HepG2 (cell line): Measurements from ENCODE around the gene DNAJA1. TPM values are rescaled to one million over a fixed set of nuclear protein-coding genes. Genes with fewer than 3 reads are reported as not detected.

Experiments
- CBFB ChIP-seq: sonication (generic); formaldehyde crosslinking; IDR thresholded peaks from 2 replicates; pipeline ENCODE4 v1.4.0; 2020; ENCODE audit warnings: missing genetic modification reagents
- CHD4 ChIP-seq: fragments of 200-600 bp; sonication (generic); IDR thresholded peaks from 2 replicates; pipeline ENCODE4 v1.7.0; 2017; ENCODE audit warnings: mild to moderate bottlenecking, low read length, borderline replicate concordance
- HNRNPUL1 ChIP-seq: fragments of 200-400 bp; formaldehyde crosslinking; IDR thresholded peaks from 2 replicates; pipeline ENCODE4 v1.6.1; 2017; ENCODE audit warnings: low read depth, mild to moderate bottlenecking, low read length, moderate library complexity
- MTA3 ChIP-seq: sonication (generic); formaldehyde crosslinking; IDR thresholded peaks from 2 replicates; pipeline ENCODE4 v1.4.0; 2020; ENCODE audit warnings: missing genetic modification reagents
- TSC22D2 ChIP-seq: sonication (generic); formaldehyde crosslinking; IDR thresholded peaks from 2 replicates; pipeline ENCODE4 v1.5.1; 2020; ENCODE audit warnings: missing genetic modification reagents, mild to moderate bottlenecking, borderline replicate concordance
- YEATS4 ChIP-seq: sonication (generic); formaldehyde crosslinking; IDR thresholded peaks from 2 replicates; pipeline ENCODE4 v1.4.0; 2020; ENCODE audit warnings: missing genetic modification reagents, borderline replicate concordance
- ZNF354B ChIP-seq: sonication (generic); formaldehyde crosslinking; IDR thresholded peaks from 2 replicates; pipeline ENCODE4 v1.8.0; 2022; ENCODE audit warnings: mild to moderate bottlenecking, missing genetic modification reagents
- polyA plus RNA-seq, 8 experiments: library from polyadenylated mRNA; depleted of rRNA in 3 of 8; stranded (reverse) in 7 of 8; unstranded in 1 of 8; fragments of >200 nt; fragmentation: Illumina TruSeq in 4 of 8; extraction: Trizol in 4 of 8; gene quantifications; 2 replicates each; pipeline versions ENCODE4 v1.2.1 to v1.2.3, GENCODE V29; 2011 to 2016; ENCODE audit warnings: low read depth in 4 of 8, missing spikeins in 1 of 8, mixed read lengths in 1 of 8; ENCODE audit not compliant: insufficient read depth in 1 of 8
- total RNA-seq, 5 experiments: library from RNA; depleted of rRNA; stranded (reverse); fragments of >200 nt; fragmentation: Illumina TruSeq; extraction: Trizol; gene quantifications; 2 replicates each; pipeline ENCODE4 v1.2.3, GENCODE V29; 2016; ENCODE audit warnings: low read depth in 1 of 5
- TF ChIP-seq, protein P1 (sequence below), 2 experiments: fragments of 450-650 bp in 1 of 2; sonication (generic) in 1 of 2; formaldehyde crosslinking; IDR thresholded peaks; 2 replicates each; pipeline versions ENCODE4 v1.5.0 to v1.8.0; 2020 to 2022; ENCODE audit warnings: mild to moderate bottlenecking in 1 of 2, missing genetic modification reagents in 1 of 2
- TF ChIP-seq, protein P2 (sequence below): IDR thresholded peaks from 2 replicates; pipeline ENCODE4 v1.6.1; 2012; ENCODE audit warnings: low read length, improper control_type of control experiment
- TF ChIP-seq, protein P3 (sequence below): sonication (generic); formaldehyde crosslinking; IDR thresholded peaks from 2 replicates; pipeline ENCODE4 v1.8.0; 2022; ENCODE audit warnings: missing genetic modification reagents, mild to moderate bottlenecking, inconsistent platforms, borderline replicate concordance
- TF ChIP-seq, protein P4 (sequence below): sonication (generic); formaldehyde crosslinking; IDR thresholded peaks from 2 replicates; pipeline ENCODE4 v1.4.0; 2020; ENCODE audit warnings: missing genetic modification reagents
- TF ChIP-seq, protein P5 (sequence below): sonication (generic); formaldehyde crosslinking; IDR thresholded peaks from 2 replicates; pipeline ENCODE4 v1.8.0; 2022; ENCODE audit warnings: mild to moderate bottlenecking, missing genetic modification reagents, borderline replicate concordance
- TF ChIP-seq, protein P6 (sequence below): sonication (generic); formaldehyde crosslinking; IDR thresholded peaks from 2 replicates; pipeline ENCODE4 v1.4.0; 2020; ENCODE audit warnings: missing genetic modification reagents, borderline replicate concordance

Gene DNAJA1
- total and polyA plus RNA-seq, 2 of the 13 experiments (the other 11 are each of a cell fraction or from before 2014, with no cell fraction given), result 95.9 to 306 TPM

DNA sequence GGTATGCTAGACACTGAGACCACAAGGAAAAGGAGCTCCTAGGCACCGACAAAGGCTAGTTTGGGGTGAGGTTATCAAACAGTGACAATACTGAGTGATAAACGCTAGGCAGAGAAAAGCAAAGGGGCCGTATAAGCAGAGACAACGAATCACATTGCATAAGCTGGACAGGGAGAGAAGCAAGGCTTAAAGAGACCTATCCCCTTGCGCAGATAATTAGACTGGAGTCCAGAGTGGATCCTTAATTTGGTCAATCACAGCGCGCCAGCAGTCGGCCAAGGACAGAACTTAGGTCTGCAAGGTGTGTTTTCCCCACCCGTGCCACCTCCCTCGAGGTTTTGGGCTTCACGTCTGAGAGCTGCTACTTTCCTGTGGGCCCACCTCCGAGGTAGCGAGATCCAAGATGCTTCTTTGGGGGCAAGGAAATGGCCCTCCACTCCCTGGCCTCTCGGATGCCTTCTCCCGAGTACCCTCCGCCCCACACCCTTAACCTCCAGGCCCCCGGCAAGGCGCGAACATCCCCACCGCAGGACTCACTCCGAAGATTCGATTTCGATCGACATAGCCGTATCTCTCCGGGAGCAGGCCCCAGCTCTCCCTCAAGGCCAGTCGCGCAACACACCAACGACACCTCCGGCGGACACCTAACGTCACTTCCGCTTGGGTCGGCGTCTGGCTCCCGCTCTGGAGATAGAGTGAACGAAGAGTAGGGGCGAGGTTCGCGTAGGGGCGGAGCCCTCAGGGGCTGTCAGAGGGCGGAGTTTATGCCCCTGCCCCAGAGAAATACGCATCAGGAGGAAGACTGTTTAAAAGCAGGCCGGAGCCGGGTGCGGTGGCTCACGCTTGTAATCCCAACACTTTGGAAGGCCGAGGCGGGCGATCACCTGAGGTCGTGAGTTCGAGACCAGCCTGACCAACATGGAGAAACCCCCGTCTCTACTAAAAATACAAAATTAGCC is 51.3 kb downstream of the DNAJA1 start, which contains the start of gene SMU1 (continued):
- TF ChIP-seq, protein P1, sequence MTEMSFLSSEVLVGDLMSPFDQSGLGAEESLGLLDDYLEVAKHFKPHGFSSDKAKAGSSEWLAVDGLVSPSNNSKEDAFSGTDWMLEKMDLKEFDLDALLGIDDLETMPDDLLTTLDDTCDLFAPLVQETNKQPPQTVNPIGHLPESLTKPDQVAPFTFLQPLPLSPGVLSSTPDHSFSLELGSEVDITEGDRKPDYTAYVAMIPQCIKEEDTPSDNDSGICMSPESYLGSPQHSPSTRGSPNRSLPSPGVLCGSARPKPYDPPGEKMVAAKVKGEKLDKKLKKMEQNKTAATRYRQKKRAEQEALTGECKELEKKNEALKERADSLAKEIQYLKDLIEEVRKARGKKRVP (CRISPR knock-in tag; IDR thresholded peaks at IDR 0.05), result peak in 1 of 2 experiments; percentile 33; a peak in 1 of 4 replicates
- 0 out of 2 replicates have a peak, but pooled peaks have one; percentile 37 for TF ChIP-seq CBFB
- 0 out of 2 replicates have a peak, but pooled peaks have one; percentile 52 for TF ChIP-seq TSC22D2
- TF ChIP-seq CHD4, result peak; percentile 77; the same call in 1 of the 2 replicates
- TF ChIP-seq MTA3 (CRISPR knock-in tag), result no peak
- TF ChIP-seq, protein P2, sequence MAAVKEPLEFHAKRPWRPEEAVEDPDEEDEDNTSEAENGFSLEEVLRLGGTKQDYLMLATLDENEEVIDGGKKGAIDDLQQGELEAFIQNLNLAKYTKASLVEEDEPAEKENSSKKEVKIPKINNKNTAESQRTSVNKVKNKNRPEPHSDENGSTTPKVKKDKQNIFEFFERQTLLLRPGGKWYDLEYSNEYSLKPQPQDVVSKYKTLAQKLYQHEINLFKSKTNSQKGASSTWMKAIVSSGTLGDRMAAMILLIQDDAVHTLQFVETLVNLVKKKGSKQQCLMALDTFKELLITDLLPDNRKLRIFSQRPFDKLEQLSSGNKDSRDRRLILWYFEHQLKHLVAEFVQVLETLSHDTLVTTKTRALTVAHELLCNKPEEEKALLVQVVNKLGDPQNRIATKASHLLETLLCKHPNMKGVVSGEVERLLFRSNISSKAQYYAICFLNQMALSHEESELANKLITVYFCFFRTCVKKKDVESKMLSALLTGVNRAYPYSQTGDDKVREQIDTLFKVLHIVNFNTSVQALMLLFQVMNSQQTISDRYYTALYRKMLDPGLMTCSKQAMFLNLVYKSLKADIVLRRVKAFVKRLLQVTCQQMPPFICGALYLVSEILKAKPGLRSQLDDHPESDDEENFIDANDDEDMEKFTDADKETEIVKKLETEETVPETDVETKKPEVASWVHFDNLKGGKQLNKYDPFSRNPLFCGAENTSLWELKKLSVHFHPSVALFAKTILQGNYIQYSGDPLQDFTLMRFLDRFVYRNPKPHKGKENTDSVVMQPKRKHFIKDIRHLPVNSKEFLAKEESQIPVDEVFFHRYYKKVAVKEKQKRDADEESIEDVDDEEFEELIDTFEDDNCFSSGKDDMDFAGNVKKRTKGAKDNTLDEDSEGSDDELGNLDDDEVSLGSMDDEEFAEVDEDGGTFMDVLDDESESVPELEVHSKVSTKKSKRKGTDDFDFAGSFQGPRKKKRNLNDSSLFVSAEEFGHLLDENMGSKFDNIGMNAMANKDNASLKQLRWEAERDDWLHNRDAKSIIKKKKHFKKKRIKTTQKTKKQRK, result no peak
- TF ChIP-seq, protein P3, sequence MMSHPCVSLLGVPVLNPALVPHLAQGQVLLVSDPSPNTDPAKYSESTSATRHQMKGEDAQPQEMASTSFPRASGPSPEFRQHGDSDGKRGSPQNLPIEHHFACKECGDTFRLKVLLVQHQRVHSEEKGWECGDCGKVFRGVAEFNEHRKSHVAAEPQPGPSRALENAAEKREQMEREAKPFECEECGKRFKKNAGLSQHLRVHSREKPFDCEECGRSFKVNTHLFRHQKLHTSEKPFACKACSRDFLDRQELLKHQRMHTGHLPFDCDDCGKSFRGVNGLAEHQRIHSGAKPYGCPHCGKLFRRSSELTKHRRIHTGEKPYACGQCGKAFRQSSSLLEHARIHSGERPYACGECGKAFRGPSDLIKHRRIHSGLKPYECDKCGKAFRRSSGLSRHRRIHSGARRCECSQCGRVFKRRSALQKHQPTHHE, result peak; percentile 43; the same call in 1 of the 2 replicates
- no peak for TF ChIP-seq ZNF354B
- TF ChIP-seq HNRNPUL1, result no peak
- TF ChIP-seq, protein P4, sequence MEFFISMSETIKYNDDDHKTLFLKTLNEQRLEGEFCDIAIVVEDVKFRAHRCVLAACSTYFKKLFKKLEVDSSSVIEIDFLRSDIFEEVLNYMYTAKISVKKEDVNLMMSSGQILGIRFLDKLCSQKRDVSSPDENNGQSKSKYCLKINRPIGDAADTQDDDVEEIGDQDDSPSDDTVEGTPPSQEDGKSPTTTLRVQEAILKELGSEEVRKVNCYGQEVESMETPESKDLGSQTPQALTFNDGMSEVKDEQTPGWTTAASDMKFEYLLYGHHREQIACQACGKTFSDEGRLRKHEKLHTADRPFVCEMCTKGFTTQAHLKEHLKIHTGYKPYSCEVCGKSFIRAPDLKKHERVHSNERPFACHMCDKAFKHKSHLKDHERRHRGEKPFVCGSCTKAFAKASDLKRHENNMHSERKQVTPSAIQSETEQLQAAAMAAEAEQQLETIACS, result no peak
- peak; percentile 69 for TF ChIP-seq YEATS4 (CRISPR knock-in tag)
- TF ChIP-seq, protein P5, sequence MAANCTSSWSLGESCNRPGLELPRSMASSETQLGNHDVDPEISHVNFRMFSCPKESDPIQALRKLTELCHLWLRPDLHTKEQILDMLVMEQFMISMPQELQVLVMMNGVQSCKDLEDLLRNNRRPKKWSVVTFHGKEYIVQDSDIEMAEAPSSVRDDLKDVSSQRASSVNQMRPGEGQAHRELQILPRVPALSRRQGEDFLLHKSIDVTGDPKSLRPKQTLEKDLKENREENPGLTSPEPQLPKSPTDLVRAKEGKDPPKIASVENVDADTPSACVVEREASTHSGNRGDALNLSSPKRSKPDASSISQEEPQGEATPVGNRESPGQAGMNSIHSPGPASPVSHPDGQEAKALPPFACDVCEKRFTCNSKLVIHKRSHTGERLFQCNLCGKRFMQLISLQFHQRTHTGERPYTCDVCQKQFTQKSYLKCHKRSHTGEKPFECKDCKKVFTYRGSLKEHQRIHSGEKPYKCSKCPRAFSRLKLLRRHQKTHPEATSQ (CRISPR knock-in tag), result no peak
- TF ChIP-seq, protein P6, sequence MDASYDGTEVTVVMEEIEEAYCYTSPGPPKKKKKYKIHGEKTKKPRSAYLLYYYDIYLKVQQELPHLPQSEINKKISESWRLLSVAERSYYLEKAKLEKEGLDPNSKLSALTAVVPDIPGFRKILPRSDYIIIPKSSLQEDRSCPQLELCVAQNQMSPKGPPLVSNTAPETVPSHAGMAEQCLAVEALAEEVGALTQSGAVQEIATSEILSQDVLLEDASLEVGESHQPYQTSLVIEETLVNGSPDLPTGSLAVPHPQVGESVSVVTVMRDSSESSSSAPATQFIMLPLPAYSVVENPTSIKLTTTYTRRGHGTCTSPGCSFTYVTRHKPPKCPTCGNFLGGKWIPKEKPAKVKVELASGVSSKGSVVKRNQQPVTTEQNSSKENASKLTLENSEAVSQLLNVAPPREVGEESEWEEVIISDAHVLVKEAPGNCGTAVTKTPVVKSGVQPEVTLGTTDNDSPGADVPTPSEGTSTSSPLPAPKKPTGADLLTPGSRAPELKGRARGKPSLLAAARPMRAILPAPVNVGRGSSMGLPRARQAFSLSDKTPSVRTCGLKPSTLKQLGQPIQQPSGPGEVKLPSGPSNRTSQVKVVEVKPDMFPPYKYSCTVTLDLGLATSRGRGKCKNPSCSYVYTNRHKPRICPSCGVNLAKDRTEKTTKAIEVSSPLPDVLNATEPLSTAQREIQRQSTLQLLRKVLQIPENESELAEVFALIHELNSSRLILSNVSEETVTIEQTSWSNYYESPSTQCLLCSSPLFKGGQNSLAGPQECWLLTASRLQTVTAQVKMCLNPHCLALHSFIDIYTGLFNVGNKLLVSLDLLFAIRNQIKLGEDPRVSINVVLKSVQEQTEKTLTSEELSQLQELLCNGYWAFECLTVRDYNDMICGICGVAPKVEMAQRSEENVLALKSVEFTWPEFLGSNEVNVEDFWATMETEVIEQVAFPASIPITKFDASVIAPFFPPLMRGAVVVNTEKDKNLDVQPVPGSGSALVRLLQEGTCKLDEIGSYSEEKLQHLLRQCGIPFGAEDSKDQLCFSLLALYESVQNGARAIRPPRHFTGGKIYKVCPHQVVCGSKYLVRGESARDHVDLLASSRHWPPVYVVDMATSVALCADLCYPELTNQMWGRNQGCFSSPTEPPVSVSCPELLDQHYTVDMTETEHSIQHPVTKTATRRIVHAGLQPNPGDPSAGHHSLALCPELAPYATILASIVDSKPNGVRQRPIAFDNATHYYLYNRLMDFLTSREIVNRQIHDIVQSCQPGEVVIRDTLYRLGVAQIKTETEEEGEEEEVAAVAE (CRISPR knock-in tag), result 0 out of 2 replicates have a peak, but pooled peaks have one; percentile 27
